DND-41 (cell line): ENCODE measurements around the gene DAPL1.

Experiments used
- ATAC-seq: fragments of 200-7000 bp; cut with Tn5 transposase; 3 replicates; pipeline ENCODE4 v1.9.1; 2021; ENCODE audit warnings: low read depth; ENCODE audit not compliant: insufficient read depth
- DNase-seq: peaks from one replicate; pipeline ENCODE4 v3.0.0-alpha.2; 2020
- H2AFZ ChIP-seq: 2 replicates; pipeline ENCODE4 v1.6.0; 2012; ENCODE audit warnings: low read depth, low read length
- H3K27ac ChIP-seq: 2 replicates; pipeline ENCODE4 v1.5.1; 2012; ENCODE audit warnings: low read length, inconsistent platforms
- H3K27me3 ChIP-seq: fragments of 200-600 bp; sonication (generic); 2 replicates; pipeline ENCODE4 v1.6.0; 2012; ENCODE audit warnings: low read length, mild to moderate bottlenecking, inconsistent platforms; ENCODE audit not compliant: insufficient read depth, poor library complexity
- H3K36me3 ChIP-seq: 2 replicates; pipeline ENCODE4 v1.5.1; 2012; ENCODE audit warnings: low read length, inconsistent platforms; ENCODE audit not compliant: insufficient read depth
- H3K4me1 ChIP-seq: 2 replicates; pipeline ENCODE4 v1.5.1; 2012; ENCODE audit warnings: mild to moderate bottlenecking, low read length; ENCODE audit not compliant: insufficient read depth
- H3K4me2 ChIP-seq: 2 replicates; pipeline ENCODE4 v1.6.0; 2012; ENCODE audit warnings: mild to moderate bottlenecking, moderate library complexity, low read length, inconsistent platforms; ENCODE audit not compliant: insufficient read depth
- H3K4me3 ChIP-seq, 2 experiments: fragments of 200-600 bp in 1 of 2; shearing (Covaris generic) in 1 of 2; 2 replicates each; pipeline ENCODE4 v1.5.1; 2012 to 2016; ENCODE audit warnings: inconsistent platforms in 2 of 2, low read length in 2 of 2, mild to moderate bottlenecking in 2 of 2, low read depth in 1 of 2, moderate library complexity in 1 of 2
- H3K79me2 ChIP-seq: 2 replicates; pipeline ENCODE4 v1.6.0; 2012; ENCODE audit warnings: low read length, inconsistent platforms; ENCODE audit not compliant: insufficient read depth
- H3K9ac ChIP-seq: 2 replicates; pipeline ENCODE4 v1.6.0; 2012; ENCODE audit warnings: low read depth, mild to moderate bottlenecking, inconsistent platforms, low read length, moderate library complexity
- H3K9me3 ChIP-seq: 2 replicates; pipeline ENCODE4 v1.5.1; 2012; ENCODE audit warnings: low read length, moderate library complexity, mild to moderate bottlenecking, inconsistent platforms; ENCODE audit not compliant: insufficient read depth, severe bottlenecking
- H4K20me1 ChIP-seq: 2 replicates; pipeline ENCODE4 v1.6.0; 2012; ENCODE audit warnings: low read length; ENCODE audit not compliant: insufficient read depth
- EZH2 ChIP-seq: IDR thresholded peaks from 3 replicates; pipeline ENCODE4 v1.6.1; 2012; ENCODE audit warnings: borderline replicate concordance, low read depth, mild to moderate bottlenecking, moderate library complexity, low read length, inconsistent platforms; ENCODE audit not compliant: severe bottlenecking
- TF ChIP-seq, protein P1 (sequence below): IDR thresholded peaks from 2 replicates; pipeline ENCODE4 v1.5.1; 2012; ENCODE audit warnings: borderline replicate concordance, low read length, moderate library complexity, mild to moderate bottlenecking; ENCODE audit not compliant: poor library complexity, severe bottlenecking; ENCODE audit errors: extremely low read depth

Gene DAPL1, protein sequence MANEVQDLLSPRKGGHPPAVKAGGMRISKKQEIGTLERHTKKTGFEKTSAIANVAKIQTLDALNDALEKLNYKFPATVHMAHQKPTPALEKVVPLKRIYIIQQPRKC

DNA sequence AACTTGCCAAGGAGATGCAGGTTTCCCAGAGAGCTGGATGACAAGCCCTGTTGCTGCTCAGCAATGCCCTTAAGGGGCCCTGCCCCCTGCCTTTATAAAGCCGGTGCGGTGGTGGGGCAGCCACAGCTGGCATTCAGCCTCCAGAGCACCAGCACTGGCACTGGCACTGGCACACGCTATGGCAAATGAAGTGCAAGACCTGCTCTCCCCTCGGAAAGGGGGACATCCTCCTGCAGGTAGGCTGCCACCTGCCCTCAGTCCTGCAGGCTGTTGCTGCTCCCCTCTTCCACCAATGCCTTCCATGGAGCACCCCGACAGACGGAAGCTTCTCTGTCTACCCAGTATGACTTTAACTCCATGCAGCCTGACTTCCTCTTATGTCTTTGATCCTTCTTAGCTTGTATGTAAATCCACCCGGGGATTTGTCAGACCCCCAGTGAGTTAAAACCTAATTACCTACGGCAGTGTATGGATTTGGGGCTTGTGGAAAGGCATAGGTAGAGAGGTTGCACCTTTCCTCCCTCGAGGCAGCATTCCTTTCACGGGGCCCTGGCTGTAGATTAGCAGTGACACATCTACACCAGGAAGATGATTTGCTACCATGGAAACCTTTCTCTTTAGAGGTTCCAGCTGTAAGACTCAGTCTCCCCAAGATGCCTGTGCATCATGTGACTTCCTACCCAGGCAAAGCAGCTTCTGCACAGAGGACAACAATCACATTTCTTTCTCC, at the start of gene DAPL1:
DAPL1 (plus strand) TSS at position 123 of the 730 bp plus-strand sequence; CDS start at position 179, 56 bp downstream.
- DNase-seq (peak; percentile 24), ATAC-seq (peak; percentile 70)
- no peaks in the 10 kb centered on the region for H3K79me2 ChIP-seq
- no peak within 1 kb of the TSS for H3K27ac ChIP-seq
- H3K27me3 ChIP-seq, result peaks cover 21% of the 10 kb centered on the region
- 0 out of 4 replicates have a peak within 1 kb of the TSS, but pooled peaks of 1 of the 2 experiments have one; percentile 13 for H3K4me3 ChIP-seq
- no peaks in the 10 kb centered on the region for H4K20me1 ChIP-seq
- H3K4me1 ChIP-seq, result peaks cover 6% of the 10 kb centered on the region; the same call in 1 of the 2 replicates
- no peaks in the 10 kb centered on the region for H3K36me3 ChIP-seq
- H3K4me2 ChIP-seq, result peak within 1 kb of the TSS; percentile 43
- H2AFZ ChIP-seq, result no peak within 1 kb of the TSS
- no peaks in the 10 kb centered on the region for H3K9me3 ChIP-seq
- TF ChIP-seq, protein P1, sequence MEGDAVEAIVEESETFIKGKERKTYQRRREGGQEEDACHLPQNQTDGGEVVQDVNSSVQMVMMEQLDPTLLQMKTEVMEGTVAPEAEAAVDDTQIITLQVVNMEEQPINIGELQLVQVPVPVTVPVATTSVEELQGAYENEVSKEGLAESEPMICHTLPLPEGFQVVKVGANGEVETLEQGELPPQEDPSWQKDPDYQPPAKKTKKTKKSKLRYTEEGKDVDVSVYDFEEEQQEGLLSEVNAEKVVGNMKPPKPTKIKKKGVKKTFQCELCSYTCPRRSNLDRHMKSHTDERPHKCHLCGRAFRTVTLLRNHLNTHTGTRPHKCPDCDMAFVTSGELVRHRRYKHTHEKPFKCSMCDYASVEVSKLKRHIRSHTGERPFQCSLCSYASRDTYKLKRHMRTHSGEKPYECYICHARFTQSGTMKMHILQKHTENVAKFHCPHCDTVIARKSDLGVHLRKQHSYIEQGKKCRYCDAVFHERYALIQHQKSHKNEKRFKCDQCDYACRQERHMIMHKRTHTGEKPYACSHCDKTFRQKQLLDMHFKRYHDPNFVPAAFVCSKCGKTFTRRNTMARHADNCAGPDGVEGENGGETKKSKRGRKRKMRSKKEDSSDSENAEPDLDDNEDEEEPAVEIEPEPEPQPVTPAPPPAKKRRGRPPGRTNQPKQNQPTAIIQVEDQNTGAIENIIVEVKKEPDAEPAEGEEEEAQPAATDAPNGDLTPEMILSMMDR, result no peak
- no peak for TF ChIP-seq EZH2
- H3K9ac ChIP-seq, result no peak within 1 kb of the TSS

GRCh38 chr2:158745866-158746382, 49.2 kb upstream of the DAPL1 start:
- DNase-seq (no peak), ATAC-seq (no peak)
- TF ChIP-seq EZH2, result no peak
- TF ChIP-seq, protein P1, result no peak
- Histone ChIP-seq H3K4me2 (no peak overlapping the region), H3K9me3 (no peaks in the 10 kb centered on the region), H2AFZ (no peak overlapping the region), H3K27ac (no peak overlapping the region), H3K4me3 (no peak overlapping the region), H3K79me2 (no peaks in the 10 kb centered on the region), H3K9ac (no peak overlapping the region), H3K36me3 (no peaks in the 10 kb centered on the region), H3K27me3 (peaks cover 11% of the 10 kb centered on the region), H3K4me1 (no peaks in the 10 kb centered on the region), H4K20me1 (no peaks in the 10 kb centered on the region)

GRCh38 chr2:158746488-158746887, 48.6 kb upstream of the DAPL1 start:
- TF ChIP-seq, protein P1, result no peak
- no peak for TF ChIP-seq EZH2
- no peak for ATAC-seq
- no peaks in the 10 kb centered on the region for H3K36me3 ChIP-seq
- H3K27me3 ChIP-seq, result peaks cover 16% of the 10 kb centered on the region
- no peaks in the 10 kb centered on the region for H3K9me3 ChIP-seq
- no peak overlapping the region for H3K9ac ChIP-seq
- no peak for DNase-seq
- H2AFZ ChIP-seq, result no peak overlapping the region
- no peaks in the 10 kb centered on the region for H3K4me1 ChIP-seq
- H3K27ac ChIP-seq, result no peak overlapping the region
- H4K20me1 ChIP-seq, result no peaks in the 10 kb centered on the region
- no peaks in the 10 kb centered on the region for H3K79me2 ChIP-seq
- H3K4me2 ChIP-seq, result no peak overlapping the region
- no peak overlapping the region for H3K4me3 ChIP-seq
